Vagina (tissue), 2 donors: Measurements from ENCODE around the gene AQP7.

ENCODE experiments used
- POLR2A ChIP-seq, 2 donors: fragments of 450-650 bp; IDR thresholded peaks; one replicate each; pipeline ENCODE4 v1.6.1; 2017; ENCODE audit warnings: antibody characterized with exemption in 2 of 2, mild to moderate bottlenecking in 2 of 2, moderate library complexity in 2 of 2
- POLR2AphosphoS5 ChIP-seq, 2 donors: sonication (generic); formaldehyde crosslinking; IDR thresholded peaks; one replicate each; pipeline ENCODE4 v1.9.0; 2017; ENCODE audit warnings: antibody characterized with exemption in 2 of 2, mild to moderate bottlenecking in 2 of 2, low read depth in 1 of 2; ENCODE audit not compliant: insufficient read depth in 1 of 2
- TF ChIP-seq, protein P1 (sequence below), 3 experiments: fragments of 450-650 bp in 2 of 3; fragments of 200-600 bp in 1 of 3; sonication (generic) in 1 of 3; IDR thresholded peaks; one replicate each; pipeline ENCODE4 v1.5.1; 2017 to 2019; ENCODE audit warnings: antibody characterized with exemption in 3 of 3, mild to moderate bottlenecking in 2 of 3, moderate library complexity in 2 of 3

GRCh38 chr9:33434317-33435105 lies 32.1 kb upstream of the AQP7 start:
- TF ChIP-seq POLR2AphosphoS5 (IDR thresholded peaks at IDR 0.05; ENCODE audit: insufficient read depth in 1 of 2, low read depth in 1 of 2): no peak
- no peak for TF ChIP-seq POLR2A (IDR thresholded peaks at IDR 0.05)
- TF ChIP-seq, protein P1, sequence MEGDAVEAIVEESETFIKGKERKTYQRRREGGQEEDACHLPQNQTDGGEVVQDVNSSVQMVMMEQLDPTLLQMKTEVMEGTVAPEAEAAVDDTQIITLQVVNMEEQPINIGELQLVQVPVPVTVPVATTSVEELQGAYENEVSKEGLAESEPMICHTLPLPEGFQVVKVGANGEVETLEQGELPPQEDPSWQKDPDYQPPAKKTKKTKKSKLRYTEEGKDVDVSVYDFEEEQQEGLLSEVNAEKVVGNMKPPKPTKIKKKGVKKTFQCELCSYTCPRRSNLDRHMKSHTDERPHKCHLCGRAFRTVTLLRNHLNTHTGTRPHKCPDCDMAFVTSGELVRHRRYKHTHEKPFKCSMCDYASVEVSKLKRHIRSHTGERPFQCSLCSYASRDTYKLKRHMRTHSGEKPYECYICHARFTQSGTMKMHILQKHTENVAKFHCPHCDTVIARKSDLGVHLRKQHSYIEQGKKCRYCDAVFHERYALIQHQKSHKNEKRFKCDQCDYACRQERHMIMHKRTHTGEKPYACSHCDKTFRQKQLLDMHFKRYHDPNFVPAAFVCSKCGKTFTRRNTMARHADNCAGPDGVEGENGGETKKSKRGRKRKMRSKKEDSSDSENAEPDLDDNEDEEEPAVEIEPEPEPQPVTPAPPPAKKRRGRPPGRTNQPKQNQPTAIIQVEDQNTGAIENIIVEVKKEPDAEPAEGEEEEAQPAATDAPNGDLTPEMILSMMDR (IDR thresholded peaks at IDR 0.05): no peak
